ENCODE results near the gene ATP6V0E2.
A peak's percentile ranks its signal among the peaks of the same experiment; 100 is the strongest.
"Not testable (repeated sequence)": the region's sequence is repeated elsewhere in the genome, so short reads cannot be mapped to it uniquely, and the experiment has no call there.

The ATP6V0E2 gene

DNA sequence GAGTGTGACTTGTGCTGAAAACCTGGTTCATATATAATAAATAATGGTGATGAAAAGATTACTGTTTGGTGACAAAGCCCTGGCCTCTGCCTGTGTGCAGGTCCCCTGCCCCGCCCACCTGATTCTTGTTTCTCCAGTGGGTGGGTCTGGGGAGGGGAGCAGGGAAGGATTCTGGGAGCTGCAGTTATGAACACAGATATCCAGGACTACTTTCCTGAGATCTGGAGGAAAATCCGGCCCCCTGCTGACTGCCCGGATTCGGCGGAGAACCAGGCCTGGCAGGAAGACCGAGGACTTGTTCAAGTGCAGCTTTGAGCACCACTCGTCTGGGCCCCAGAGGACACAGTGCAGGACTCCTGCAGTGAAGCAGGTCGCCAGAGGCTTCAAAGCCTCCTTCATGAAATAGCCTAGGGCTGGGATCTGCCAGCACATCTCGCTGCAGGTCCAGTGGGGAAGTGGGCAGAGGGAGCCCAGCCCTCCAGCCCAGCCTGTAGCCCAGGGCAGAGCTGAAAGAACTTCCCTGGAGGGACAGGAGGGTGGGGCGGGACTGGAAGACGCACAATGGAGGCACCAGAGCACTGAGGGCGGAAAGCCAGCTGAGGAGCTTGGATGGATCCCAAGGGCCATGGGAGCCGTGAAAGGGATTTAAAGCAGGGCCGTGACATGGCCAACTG, 7.0 kb downstream of the ATP6V0E2 start:
- DNase-seq = no peak

DNA sequence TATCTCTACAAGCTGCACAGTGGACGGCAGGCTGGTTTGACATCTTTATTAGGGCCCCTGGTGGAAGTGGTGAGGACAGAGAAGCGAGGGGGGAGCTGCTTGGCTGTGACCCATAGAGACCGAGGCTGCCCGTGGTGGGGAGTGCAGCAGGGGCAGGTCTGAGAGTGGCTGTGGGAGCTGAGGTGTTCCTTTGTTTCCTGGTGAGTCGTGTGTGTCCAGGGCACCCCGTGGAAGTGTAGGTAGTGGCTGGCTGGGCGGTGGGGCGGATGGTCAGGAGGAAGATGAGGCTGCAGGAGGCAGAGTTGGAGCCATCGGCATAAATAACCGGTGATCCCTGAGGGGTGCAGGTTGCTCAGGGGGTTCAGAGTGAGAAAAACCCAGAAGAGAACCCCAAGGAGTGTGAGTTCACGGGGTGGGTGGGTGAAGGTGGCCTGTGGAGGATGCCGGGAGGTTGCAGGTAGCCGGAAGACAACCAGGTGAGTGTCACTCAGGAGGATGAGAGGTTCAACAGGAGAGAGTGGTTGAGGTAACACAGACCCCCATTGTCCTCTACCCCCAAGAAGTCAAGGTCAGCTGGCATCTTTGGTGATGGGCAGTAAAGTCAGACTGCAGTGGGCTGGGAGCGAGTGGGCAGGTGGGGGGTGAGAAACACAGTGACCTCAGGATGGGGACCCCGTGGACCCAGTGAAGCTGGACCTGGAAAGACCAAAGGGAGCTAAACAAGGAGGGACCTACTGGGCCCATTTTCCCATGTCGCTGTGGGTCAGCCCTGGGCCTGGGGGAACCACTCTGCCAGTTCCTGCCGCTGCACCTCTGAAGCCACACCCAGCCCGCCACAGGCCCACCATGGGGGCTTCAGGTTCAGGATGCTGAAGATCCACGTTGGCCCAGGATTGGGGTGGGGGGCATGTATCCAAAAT, 7.8 kb downstream of the ATP6V0E2 start:
- no peak for DNase-seq

DNA sequence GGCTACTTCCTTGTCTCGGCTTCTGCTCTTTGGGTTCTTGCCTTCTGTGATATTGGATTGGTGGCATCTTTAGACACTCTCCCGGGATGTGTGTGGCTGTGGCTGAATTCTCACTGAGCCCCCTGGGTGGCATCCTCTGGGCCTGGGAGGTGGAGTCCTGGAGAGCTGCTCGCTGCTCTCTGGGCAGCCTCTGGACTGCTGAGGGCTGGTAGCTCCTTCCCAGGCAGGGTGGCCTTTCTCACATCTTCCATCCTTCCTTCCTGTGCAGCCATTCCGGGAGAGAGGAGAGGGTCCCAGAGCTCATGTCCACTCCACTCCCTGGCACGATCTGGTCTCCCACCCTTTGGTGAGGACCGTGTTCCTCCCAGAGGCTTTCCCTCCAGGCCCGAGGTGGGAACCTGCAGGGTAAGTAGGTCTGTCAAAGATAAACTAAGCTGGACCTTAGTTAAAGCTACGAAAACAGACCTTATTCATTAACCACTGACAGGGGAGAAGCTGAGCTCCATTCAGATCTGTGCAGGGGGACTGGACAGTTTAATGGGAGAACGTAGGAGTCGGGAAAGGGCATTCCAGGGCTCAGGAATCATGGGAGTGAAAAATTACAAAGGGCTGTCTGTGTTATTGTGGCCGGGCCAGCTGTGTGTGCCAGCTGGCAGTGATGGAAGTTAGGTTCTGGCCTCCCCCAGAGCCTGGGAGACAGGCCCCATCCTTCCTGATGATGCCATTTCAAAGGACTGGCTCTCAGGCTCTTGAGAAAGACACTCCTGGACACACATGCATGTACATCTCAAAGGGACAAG, 8.7 kb downstream of the ATP6V0E2 start:
- DNase-seq = no peak

DNA sequence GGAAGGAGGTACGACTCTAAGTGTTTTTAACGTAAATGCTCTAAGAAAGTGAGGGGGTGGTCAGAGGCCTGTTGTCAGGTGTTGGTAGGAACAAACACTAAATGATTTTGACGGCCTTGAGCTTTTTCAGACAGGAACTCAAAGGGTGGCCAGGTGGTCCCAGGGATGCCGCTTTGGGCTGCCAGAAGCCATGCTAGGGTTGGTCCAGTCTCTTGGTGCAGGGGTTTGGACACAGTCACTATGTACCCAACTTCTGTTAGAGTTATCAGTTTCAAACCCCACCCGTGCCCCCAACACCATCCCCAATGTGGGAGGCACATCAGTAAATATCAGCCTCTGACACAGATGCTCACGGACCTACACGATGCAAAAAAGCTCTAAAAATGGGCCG, 9.3 kb downstream of the ATP6V0E2 start:
- DNase-seq = no peak

DNA sequence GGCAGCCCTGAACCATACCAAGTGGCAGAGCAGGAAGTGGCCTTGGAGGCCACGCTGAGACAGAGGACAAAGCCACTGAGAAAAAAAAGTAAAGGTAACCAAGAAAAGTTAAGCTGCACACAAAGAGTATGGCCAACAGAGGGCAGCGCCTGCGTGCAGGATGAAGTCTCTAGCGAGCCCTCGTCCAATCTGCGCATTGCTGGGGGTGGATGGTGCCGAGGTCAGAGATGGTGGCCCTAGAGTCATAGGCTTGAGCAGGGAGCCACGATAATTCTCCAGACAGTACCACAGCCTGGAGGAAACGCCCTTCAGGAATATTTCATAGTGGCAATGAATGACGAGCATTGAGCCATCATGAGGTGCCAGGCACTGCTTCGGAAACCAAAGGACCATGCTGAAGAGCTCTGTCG, 9.7 kb downstream of the ATP6V0E2 start:
- peak; percentile 34 for DNase-seq

DNA sequence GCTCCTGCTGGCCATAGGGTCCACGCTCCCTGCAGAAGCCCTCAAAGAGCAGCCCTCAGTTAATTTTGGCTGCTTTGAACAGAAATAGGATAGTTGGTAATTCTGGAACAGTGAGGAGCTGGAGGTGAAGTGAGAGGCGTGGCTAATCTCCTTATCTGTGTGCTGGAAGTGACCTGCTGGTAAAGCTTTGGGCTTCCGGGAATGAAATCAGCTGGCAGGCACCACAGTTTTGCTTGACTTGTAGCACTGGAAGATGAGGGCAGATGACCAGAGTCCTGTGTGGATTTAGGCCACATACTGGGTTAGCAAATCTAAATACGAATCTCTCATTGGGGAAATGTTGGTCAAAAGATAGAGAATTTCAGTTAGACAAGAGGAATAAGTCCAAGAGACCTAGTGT, 10.2 kb downstream of the ATP6V0E2 start:
- no peak for DNase-seq

DNA sequence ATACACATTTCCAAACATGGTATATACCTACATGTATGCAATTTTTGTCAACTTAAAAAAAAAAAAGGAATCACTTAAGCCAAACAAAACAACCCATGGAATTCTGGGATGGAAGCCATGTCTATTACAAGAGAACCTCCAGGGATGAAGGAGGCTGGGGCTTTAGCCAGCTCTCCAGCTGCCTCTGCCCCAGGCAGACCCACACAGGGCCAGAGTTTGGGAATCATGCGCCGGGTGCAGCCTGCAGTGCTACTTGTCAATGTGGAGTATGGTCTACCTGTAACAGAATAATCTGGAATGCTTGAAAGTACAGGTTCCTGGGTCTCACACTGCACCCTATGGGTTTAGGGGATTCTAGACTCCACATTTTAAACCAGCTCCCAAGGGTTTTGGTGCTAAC, 10.8 kb downstream of the ATP6V0E2 start:
- DNase-seq = no peak

DNA sequence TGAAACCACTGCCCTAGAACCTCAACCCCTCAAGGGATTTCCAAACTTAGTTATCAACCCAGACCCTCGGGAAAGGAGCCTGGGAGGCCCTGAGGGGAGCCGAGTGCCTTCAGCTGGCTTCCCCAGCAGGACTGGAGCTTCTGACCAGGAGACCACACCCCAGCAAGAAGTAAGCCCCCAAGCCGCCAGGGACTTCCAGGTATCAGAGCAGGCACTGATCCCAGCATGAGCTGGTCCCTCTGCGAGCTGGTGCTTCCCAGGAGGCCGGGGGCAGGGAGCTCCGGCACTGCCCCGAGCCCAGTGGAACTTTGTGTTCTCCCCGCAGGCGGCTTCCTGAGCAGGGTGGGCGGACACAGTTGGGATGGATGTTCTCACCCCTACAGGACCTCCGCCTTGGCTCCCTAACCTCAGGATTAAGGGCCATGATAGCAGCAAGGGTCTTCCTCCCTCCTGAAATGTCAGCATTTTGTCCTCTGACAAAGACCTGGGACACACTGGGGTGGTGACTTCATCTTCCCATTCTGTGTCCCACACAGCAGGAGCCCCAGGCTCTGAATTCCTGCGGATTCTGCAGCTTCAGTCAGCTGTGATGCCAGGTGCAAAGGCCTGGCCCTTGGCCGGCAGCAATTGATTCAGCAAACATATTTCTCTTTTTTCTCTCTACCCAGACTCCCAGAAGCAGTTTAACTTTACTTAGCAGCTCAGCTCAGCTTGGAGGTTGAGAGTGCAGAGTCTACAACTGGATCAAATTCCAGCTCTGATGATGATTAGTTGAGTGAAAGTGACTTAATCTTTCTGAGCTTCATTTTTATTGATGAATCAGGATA, 11.6 kb downstream of the ATP6V0E2 start:
- no peak for DNase-seq

DNA sequence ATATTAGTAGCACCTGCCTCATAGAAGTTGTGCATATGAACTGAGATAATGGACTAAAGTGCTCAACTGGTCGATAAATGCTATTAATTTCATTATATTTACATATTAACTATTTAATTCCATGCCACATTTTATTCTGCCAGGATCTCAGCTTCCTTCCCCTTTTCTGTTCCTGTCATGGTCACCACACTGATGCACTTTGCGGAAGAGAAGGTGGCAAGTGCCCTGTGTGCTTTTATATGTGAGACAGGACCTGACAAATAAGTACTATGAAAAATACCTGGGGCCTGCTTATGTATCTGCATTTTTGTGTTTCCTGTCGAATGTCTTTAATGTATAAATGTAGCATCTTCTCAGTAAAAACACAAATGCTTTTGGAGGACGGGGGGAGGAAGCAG, 12.2 kb downstream of the ATP6V0E2 start:
- DNase-seq = no peak

DNA sequence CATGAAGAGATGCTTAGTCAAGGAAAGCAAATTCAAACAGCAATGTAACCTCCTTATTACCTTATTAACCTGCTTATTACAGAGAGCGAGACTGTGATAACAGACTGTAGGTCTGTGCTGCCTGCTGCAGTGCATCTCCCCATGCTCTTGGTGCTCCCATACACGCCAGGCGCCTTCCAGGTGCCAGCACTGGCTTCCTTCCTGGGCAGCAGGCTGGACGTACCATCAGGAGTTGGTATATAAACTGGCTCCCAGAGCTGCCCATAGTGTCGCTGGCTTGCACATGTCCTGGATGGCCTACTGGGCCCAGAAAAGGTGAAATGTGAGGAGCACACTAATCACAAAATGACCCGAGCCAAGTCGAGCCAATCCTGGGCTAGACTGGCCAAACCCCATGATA, 13.5 kb downstream of the ATP6V0E2 start:
- no peak for DNase-seq

DNA sequence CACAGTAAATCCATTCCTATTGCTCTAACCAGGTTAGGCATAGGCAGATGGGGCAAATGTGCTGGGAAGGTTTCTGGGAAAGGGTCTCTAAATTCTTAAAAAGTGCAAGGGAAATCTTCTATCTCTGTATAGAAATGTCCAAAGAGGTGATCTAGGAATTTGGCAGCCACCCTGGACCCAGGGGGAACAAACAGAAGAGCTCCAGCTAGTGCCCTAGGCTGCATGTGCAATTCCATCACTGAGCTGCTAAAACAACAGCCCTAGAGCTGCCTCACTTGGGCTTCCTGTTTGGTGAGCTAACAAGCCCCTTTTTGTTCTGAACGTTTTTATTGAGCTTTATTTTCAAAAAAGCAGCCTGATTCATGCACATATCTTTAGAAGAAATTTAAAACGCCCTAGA, 16.9 kb downstream of the ATP6V0E2 start:
- DNase-seq = not testable (repeated sequence)

DNA sequence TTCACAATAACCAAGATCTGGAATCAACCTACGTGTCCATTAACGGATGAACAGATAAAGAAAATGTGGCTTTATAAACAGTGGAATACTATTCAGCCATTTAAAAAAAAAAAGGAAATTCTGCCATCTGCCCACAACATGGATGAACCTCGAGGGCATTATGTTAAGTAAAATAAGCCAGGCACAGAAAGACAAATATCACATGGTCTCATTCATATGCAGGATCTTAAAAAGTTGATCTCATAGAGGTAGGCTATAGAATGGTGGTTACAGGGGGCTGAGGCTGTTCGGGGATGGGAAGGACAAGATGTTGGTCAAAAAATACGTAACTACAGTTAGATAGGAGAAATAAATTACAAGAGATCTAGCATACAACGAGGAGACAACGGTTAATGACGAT, 21.2 kb downstream of the ATP6V0E2 start:
- DNase-seq = not testable (repeated sequence)

DNA sequence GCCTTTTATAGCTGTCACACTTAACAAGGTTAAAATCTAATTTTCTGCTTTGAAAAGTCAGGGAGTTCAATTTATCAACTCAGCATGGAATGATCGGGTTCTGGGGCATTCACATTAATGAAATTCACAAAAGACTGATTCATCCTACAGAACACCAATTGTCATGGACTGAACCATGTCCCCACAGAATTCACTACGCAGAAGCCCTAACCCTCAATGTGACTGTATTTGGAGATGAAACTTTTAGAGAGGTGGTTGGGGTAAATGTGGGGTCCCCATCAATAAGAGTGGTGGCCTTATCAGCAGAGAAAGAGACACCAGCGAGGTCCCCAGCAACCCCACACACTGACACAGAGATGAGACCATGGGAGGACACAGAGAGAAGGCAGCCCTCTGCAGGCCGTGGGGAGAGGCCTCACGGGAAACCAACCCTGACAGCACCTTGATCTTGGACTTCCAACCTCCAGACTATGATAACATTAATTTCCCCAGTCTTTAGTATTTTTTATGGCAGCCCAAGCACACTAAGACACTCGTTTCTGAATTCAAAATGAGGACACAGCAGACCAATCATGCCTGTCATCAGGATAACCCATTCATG, 34.1 kb downstream of the ATP6V0E2 start:
- DNase-seq = not testable (repeated sequence)

DNA sequence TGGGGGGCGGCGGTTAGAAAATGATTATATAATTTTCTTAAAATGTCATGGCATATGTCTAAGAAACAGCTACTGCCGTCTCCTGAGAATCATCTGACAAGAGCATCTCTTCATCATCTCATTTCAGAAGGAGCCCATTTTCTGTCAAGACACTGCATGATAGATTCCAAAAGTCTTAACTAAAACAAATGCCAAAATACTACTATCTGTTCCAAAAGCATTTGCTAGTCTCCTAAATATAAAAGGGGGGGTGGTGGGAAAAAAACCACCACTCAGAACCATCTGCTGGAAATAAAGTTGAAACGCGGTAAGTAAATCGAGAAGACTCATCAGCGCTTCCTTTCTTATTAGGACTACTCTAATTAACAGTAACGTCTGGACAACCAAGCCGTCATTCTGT, 36.5 kb downstream of the ATP6V0E2 start:
- DNase-seq = not testable (repeated sequence)

DNA sequence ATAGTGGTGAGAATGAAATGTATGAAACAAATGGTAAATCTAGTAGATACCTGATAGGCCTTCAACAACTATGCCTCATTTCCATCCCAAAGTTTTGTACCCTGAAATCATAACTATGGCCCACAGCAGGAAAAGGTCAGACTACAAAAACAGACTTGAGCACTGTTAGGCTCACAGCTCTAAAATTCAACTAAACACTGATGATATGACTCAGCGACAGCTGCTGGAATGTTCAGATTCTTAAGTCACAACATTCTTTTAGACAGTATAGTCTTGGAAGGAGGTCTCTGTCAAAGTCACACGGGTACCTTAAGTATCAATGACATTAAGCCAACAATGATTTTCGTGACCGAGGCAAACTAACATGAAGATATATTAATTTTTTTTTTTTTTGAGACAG, 38.4 kb downstream of the ATP6V0E2 start:
- DNase-seq = peak; percentile 16

DNA sequence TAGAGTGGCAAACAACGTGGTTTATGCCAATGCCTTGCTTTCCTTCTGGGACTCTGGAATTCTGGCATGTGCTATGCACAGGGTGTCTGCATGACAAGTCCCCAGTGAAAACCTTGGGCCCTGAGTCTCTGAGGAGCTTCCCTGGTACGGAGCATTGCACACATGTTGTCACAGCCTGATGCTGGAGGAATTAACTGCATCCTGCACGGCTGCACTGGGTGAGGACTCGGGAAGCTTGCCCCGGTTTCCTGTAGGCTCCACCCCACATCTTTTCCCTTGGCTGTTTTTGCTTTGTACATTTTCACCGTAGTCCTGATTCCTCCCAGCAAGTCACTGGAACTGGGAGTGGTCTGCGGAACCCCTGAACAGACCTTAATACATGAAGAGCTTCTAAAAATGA, 52.6 kb downstream of the ATP6V0E2 start:
- DNase-seq = not testable (repeated sequence)
